ENCODE measurements around the gene LGR6.

Gene LGR6

DNA sequence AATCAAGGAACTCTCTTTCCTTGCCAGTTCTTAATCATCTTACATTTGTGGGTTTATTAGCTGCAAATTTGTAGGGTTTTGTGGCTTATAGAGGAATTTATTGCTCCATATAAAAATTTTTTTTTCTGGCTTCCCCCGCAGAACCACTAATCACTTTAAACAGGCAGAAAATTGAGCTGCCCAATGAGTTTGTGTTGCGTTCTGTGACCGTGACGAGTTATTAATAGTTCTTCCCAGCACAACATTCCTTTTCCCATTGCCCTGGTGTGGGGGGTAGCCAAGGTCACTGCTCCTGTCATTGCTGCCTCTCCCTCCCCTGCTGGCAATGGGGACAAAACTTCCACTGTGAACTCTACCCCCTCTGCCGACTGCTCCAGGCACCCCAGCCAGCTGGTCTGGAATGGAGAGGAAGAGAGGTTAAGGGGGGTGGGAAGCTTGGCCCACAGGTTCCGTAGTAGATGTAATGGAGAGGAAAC, 93.1 kb downstream of the LGR6 start:
- H3K27me3 Mint-ChIP-seq: no peaks in the 10 kb centered on the region

DNA sequence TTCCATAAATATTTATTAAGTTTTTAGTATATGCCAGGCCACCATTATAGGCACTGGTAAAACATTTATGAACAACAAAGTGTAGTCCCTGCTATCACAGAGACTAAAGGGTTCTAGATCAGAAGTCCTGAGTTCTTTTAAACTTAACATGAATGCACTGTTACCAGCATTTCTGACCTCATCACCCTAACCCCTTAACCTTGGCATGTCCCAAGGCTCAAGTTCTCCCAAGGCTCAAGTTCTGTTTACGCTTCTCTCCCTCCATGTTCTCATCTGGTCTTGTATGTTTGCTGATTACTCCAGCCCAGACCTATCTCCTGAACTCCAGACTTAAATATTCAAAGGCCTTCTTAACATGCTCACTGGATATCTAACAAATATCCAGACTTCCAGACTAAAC, 93.6 kb downstream of the LGR6 start:
- Mint-ChIP-seq H3K4me3 (no peak overlapping the region), H3K36me3 (ENCODE audit: low read depth) (no peaks in the 10 kb centered on the region), H3K27ac (no peak overlapping the region), H3K27me3 (no peaks in the 10 kb centered on the region), H3K4me1 (ENCODE audit: low read depth) (peaks cover 14% of the 10 kb centered on the region), H3K9me3 (no peaks in the 10 kb centered on the region)
- no peak for DNase-seq

More for the DNA sequence above, 93.1 kb downstream of the LGR6 start:
- H3K9me3 Mint-ChIP-seq: no peaks in the 10 kb centered on the region
- no peaks in the 10 kb centered on the region for H3K36me3 Mint-ChIP-seq (ENCODE audit: low read depth)
- peaks cover 14% of the 10 kb centered on the region for H3K4me1 Mint-ChIP-seq (ENCODE audit: low read depth)
- no peak overlapping the region for H3K4me3 Mint-ChIP-seq
- H3K27ac Mint-ChIP-seq: no peak overlapping the region
- DNase-seq: no peak

DNA sequence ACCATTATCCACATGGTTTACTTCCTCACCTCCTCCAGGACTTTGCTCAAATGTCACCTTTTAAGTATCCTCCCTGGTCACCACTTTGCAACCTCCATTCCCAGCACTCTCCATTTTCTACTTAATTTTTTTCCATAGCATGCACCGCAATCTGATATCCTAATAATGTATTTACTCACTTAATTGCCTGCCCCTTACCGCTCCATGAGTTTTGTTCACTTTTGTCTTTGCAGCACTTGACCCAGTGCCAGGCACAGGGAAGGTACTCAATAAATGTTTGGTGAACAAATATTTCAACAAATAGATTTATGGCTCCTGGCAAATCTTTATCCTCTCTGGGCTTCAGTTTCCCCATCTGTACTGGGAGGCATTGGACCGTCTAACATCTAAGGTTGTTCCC, 94.6 kb downstream of the LGR6 start:
- Mint-ChIP-seq H3K27ac (no peak overlapping the region), H3K4me3 (no peak overlapping the region), H3K27me3 (no peaks in the 10 kb centered on the region), H3K9me3 (no peaks in the 10 kb centered on the region), H3K4me1 (ENCODE audit: low read depth) (peaks cover 10% of the 10 kb centered on the region), H3K36me3 (ENCODE audit: low read depth) (no peaks in the 10 kb centered on the region)
- DNase-seq: no peak

DNA sequence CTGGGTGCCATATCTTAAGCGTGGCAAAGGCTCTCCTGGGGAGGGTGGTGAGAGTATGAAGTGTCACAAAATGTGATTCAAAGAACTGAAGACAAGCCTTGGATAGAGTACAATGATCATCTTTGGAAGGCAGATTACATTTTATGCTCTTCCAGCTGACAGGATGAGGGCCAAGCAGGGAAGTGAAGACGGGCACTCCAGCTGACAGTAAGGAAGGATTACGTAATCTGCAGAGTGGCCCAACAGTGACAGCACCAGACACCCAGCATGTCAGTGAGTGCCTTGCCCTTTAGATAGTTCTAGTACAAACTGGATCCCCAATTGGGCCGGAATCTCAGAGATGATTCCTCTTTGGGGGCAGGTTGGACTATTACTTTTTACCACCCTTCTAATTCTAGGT, 95.4 kb downstream of the LGR6 start:
- Mint-ChIP-seq H3K36me3 (ENCODE audit: low read depth) (no peaks in the 10 kb centered on the region), H3K27ac (no peak overlapping the region), H3K4me1 (ENCODE audit: low read depth) (peaks cover 3% of the 10 kb centered on the region), H3K4me3 (no peak overlapping the region), H3K27me3 (no peaks in the 10 kb centered on the region), H3K9me3 (no peaks in the 10 kb centered on the region)
- DNase-seq: no peak

DNA sequence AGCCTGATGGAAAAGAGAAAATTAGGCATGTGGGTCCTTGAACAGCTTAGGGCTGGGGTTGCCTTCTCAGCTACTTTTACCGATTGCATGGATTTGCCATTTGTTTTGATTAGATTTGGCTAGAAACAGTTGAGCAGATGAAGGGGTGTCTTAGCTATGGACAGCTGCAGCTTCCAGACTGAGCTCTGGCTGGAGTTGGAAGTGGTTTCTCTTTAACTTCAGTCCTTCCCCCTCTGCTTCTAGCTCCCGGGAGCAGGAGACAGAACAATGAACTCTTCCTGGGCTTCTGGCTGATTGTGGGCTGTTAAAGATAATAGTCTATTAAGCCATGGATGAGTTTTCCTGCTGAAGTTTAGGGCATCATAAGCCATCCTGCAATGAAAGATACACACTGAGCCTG, 97.4 kb downstream of the LGR6 start:
- H3K27ac Mint-ChIP-seq: no peak overlapping the region
- H3K9me3 Mint-ChIP-seq: no peaks in the 10 kb centered on the region
- no peaks in the 10 kb centered on the region for H3K36me3 Mint-ChIP-seq (ENCODE audit: low read depth)
- no peak overlapping the region for H3K4me3 Mint-ChIP-seq
- no peaks in the 10 kb centered on the region for H3K27me3 Mint-ChIP-seq
- H3K4me1 Mint-ChIP-seq (ENCODE audit: low read depth): peaks cover 14% of the 10 kb centered on the region
- DNase-seq: no peak

DNA sequence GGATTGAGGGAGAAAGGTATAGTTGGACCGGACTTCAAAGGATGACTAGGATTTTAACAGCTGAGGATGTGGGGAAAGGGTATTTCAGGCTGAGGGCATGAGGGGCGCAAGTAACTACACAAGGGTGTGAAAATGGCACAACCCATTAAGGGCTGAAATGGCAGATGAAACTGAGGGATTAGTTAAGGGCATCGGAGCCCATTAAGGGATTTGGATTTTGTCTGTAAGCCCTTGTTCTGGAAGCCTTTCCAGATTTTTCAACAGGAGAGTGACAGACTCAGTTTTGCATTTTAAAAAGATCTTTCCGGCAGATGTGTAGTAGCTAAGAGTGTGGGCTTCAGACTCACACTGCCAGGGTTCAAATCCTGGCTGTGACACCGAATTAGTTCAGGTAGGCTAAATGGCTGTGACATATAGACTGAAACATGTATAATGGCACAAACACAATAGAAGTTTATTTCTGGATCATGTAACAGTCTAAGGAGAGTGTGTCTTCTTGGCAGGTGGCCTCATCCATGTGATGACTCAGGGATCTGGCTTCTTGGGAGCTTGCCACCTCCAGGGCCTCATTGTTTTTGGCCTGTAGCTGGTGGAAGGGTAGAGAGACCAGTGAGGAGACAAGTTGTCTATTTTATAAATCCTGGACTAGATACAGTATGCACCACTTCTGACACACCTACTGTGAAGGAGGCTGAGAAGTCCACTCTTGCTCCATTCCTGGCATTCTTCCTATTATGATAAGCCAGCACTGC, 98.5 kb downstream of the LGR6 start:
- no peak for DNase-seq
- Mint-ChIP-seq H3K27me3 (no peaks in the 10 kb centered on the region), H3K4me1 (ENCODE audit: low read depth) (peaks cover 19% of the 10 kb centered on the region), H3K36me3 (ENCODE audit: low read depth) (no peaks in the 10 kb centered on the region), H3K27ac (no peak overlapping the region), H3K4me3 (no peak overlapping the region), H3K9me3 (no peaks in the 10 kb centered on the region)

DNA sequence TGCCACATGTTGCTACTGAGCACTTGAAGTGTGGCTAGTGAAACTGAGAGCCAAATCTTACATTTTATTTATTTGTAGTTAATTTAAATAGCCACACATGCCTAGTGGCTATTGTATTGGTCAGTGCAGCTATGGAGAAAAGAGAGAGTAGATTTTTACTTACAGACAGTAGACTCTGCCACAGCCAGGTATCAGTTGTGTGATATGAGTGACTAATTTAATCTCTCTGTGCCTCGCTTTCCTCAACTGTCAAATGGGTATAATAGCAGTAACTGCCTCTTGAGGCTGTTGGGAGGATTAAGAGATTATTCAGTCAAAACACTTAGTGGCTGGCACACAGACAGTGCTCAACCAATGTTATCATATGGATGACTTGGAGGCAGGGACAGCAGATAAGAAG, 99.2 kb downstream of the LGR6 start:
- no peak overlapping the region for H3K4me3 Mint-ChIP-seq
- H3K9me3 Mint-ChIP-seq: no peaks in the 10 kb centered on the region
- no peak for DNase-seq
- no peak overlapping the region for H3K27ac Mint-ChIP-seq
- no peaks in the 10 kb centered on the region for H3K36me3 Mint-ChIP-seq (ENCODE audit: low read depth)
- H3K4me1 Mint-ChIP-seq (ENCODE audit: low read depth): peaks cover 19% of the 10 kb centered on the region
- H3K27me3 Mint-ChIP-seq: no peaks in the 10 kb centered on the region

DNA sequence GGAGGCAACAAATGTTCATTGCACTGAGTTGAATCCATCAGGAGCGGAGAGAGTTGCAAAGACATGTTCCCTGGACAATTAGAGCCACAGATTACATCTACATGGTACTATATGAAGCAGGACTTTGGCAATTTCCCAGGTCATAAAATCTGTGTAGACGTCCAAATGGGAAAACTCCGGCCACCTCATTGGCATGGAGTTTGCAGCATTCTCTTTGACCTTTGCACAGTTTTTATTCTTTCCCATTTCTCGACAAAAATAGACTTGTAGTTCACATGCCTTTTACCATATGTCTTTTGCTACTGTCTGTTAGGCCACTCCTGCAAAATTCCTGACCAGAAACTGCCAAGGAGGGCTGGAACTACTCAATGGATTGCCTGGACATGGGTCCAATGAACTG, 100.0 kb downstream of the LGR6 start:
- no peak for DNase-seq
- Mint-ChIP-seq H3K4me1 (ENCODE audit: low read depth) (peaks cover 19% of the 10 kb centered on the region), H3K9me3 (no peaks in the 10 kb centered on the region), H3K4me3 (no peak overlapping the region), H3K27ac (no peak overlapping the region), H3K36me3 (ENCODE audit: low read depth) (no peaks in the 10 kb centered on the region), H3K27me3 (no peaks in the 10 kb centered on the region)

DNA sequence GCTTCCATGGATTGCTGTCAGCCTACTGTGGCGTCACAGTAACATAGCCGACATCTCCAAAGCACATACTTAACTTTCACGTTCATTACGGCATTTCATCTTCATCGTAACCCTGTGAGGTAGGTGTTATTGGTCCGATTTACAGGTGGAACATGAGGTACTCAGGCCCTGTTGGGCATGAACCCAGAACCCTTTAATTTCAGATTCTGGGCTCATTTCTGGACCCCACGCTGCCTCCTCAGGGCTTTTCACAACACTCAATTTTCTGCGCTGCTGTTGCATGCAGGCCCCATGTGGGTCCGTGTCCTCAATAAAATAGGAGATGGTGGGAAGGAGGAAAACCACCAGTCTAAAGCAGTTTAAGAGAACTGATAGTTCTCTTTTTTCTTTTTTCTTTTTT, 108.6 kb downstream of the LGR6 start:
- Mint-ChIP-seq H3K36me3 (ENCODE audit: low read depth) (no peaks in the 10 kb centered on the region), H3K9me3 (no peaks in the 10 kb centered on the region), H3K27ac (no peak overlapping the region), H3K27me3 (no peaks in the 10 kb centered on the region), H3K4me1 (ENCODE audit: low read depth) (no peaks in the 10 kb centered on the region), H3K4me3 (no peak overlapping the region)
- DNase-seq: no peak

DNA sequence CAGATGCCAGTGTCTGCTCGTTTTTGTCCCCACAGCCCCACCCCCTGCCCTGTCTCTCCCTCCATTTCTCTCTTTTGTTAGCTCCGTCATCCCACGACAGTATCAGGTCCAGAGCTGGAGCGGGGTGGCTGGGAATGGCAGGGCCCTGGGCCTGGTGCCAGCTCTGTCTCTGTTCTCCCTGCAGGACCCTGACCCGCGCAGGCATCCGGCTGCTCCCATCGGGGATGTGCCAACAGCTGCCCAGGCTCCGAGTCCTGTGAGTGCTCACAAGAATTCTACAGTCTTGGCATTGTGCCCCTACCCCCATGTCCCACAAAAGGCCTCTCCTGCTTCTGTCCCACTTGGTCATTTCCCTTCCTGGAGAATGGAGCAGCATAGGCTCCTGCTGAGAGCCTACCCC, 110.8 kb downstream of the LGR6 start:
- H3K9me3 Mint-ChIP-seq: no peaks in the 10 kb centered on the region
- H3K36me3 Mint-ChIP-seq (ENCODE audit: low read depth): no peaks in the 10 kb centered on the region
- DNase-seq: no peak
- no peaks in the 10 kb centered on the region for H3K27me3 Mint-ChIP-seq
- no peaks in the 10 kb centered on the region for H3K4me1 Mint-ChIP-seq (ENCODE audit: low read depth)
- no peak overlapping the region for H3K4me3 Mint-ChIP-seq
- H3K27ac Mint-ChIP-seq: no peak overlapping the region

DNA sequence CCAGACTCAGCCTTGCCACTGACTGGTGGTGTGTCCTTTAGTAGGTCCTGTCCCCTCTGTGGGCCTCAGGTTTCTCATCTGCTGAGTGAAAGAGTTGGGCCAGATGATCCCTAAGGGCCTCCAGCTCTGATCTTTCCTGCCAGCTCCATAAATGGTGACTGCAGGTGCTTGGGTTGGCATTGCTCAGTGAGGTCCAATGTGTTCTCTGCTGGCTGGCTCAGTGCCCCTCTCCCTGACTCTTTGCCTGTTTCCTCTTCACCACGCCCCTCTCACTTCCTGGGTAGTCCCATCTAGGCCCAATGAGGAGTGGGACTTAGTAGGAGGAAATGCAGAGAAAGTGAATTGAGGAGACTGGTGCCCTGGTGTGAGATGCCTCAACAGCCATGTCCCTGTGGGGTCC, 111.6 kb downstream of the LGR6 start:
- Mint-ChIP-seq H3K9me3 (no peaks in the 10 kb centered on the region), H3K27ac (no peak overlapping the region), H3K27me3 (no peaks in the 10 kb centered on the region), H3K4me3 (no peak overlapping the region), H3K36me3 (ENCODE audit: low read depth) (no peaks in the 10 kb centered on the region), H3K4me1 (ENCODE audit: low read depth) (no peaks in the 10 kb centered on the region)
- DNase-seq: no peak

DNA sequence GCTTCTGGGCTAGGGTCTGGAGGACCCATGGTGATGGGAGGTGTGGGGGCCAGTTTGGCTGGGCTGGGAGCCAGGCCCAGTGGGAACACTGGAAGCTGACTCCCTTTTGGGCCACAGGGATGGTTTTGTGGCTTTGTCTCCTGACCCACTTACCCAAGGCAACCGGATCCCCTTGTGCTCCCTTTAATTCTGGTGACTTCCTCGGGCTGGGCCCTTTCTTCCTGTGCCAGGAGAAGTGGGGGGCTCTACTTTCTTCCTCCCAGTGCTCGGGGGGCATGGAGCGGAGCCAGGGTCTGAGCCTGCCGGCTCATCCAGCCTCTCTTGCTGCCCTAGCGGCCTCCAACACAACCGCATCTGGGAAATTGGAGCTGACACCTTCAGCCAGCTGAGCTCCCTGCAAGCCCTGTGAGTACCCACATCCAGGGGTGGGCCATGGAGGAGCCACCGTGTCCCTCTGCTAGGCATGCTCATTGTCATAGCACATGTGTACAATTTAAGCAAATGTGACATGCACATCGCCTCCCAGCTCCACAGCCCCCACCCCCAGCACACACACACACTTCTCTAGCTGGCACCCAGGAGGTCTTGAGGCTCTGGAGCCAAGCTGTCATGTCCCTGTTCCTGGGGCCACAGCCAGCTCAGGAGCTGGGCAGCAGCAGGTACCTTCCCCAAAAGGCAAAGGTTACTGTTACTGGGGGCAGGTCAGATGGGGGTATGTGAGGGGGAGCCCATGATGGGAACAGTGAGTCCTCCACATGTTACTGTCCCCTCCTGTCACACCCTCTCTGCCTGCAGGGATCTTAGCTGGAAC, 113.1 kb downstream of the LGR6 start:
- DNase-seq: no peak
- Mint-ChIP-seq H3K4me1 (ENCODE audit: low read depth) (peaks cover under 1% of the 10 kb centered on the region), H3K36me3 (ENCODE audit: low read depth) (no peaks in the 10 kb centered on the region), H3K4me3 (no peak overlapping the region), H3K27ac (no peak overlapping the region), H3K9me3 (no peaks in the 10 kb centered on the region), H3K27me3 (no peaks in the 10 kb centered on the region)

DNA sequence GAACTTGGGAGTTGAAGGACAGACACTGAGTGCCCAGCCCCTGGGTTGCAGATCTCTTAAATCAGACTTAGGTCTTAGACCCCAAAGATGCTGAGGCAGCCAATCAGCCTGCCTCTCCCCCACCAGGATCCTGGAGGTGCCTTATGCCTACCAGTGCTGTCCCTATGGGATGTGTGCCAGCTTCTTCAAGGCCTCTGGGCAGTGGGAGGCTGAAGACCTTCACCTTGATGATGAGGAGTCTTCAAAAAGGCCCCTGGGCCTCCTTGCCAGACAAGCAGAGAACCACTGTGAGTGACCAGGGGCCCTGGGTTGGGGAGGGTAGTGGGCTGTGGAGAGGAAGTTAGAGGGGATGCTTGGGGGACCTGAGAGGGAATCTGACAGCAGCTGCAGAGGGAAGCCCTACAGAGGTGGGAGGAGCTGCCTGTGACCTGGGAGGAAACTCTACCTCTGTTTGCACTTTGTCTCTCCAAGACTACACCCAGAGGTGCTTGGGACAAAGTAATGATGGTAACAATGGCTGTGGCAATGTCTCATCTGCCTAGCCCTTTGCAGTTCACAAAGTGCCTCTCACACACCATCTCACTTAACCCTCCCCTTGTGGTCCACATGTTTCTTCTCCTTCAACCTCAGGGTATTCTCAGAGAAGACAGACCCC, 116.6 kb downstream of the LGR6 start:
- Mint-ChIP-seq H3K27me3 (no peaks in the 10 kb centered on the region), H3K27ac (no peak overlapping the region), H3K9me3 (no peaks in the 10 kb centered on the region), H3K4me3 (no peak overlapping the region), H3K36me3 (ENCODE audit: low read depth) (no peaks in the 10 kb centered on the region), H3K4me1 (ENCODE audit: low read depth) (peaks cover 3% of the 10 kb centered on the region)
- no peak for DNase-seq

DNA sequence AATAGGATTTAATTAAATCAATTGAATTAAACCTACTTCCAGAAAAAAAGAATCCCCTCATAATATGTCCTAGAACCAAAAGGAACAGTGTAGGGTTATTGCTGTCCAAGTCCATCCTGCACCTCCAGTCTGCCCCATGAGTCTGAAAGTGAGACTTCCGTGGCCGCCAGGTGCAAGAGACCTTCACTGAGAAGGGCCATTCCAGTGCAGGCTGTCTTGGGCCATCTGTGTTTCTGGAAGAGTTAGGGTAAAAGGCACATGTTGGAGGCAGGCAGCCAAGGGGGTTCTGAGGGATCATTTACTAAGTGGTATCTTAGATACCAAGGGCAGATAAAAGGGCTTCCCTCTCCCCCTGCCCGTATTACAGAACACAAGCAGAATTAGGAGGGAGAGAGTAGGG, 117.1 kb downstream of the LGR6 start:
- H3K4me1 Mint-ChIP-seq (ENCODE audit: low read depth): peaks cover 3% of the 10 kb centered on the region
- DNase-seq: no peak
- H3K27me3 Mint-ChIP-seq: no peaks in the 10 kb centered on the region
- no peaks in the 10 kb centered on the region for H3K36me3 Mint-ChIP-seq (ENCODE audit: low read depth)
- no peak overlapping the region for H3K4me3 Mint-ChIP-seq
- no peak overlapping the region for H3K27ac Mint-ChIP-seq
- H3K9me3 Mint-ChIP-seq: no peaks in the 10 kb centered on the region

Measured in activated T-cell treated with anti-CD3 and anti-CD28 coated beads, Interleukin-2, amount 50 U/mL, for 24 hours (primary cell).